ENCODE data around the gene OTOG. TPM values are rescaled to one million over a fixed set of nuclear protein-coding genes. Genes with fewer than 3 reads are reported as not detected.

OTOG gene
- total RNA-seq, 1 donor from 2014 or later, result not detected

GRCh38 chr11:17560281-17561110, 13.4 kb downstream of the OTOG start:
- Mint-ChIP-seq H3K4me3 (ENCODE audit: low read depth) (no peak overlapping the region), H3K36me3 (ENCODE audit: low read depth) (no peaks in the 10 kb centered on the region), H3K4me1 (ENCODE audit: low read depth) (no peaks in the 10 kb centered on the region), H3K27me3 (ENCODE audit: low read depth) (peaks cover 7% of the 10 kb centered on the region), H3K27ac (no peak overlapping the region), H3K9me3 (no peaks in the 10 kb centered on the region)
- intact Hi-C loops (cut with micrococcal nuclease), result no loop called here
- no peak for DNase-seq (ENCODE audit: low spot score)

GRCh38 chr11:17561111-17561415, 14.0 kb downstream of the OTOG start:
- no peaks in the 10 kb centered on the region for H3K36me3 Mint-ChIP-seq (ENCODE audit: low read depth)
- no peak overlapping the region for H3K27ac Mint-ChIP-seq

GRCh38 chr11:17561526-17561925, 14.5 kb downstream of the OTOG start:
- DNase-seq (ENCODE audit: low spot score), result no peak
- intact Hi-C loops (cut with micrococcal nuclease), result no loop called here
- no peaks in the 10 kb centered on the region for H3K36me3 Mint-ChIP-seq (ENCODE audit: low read depth)
- H3K27me3 Mint-ChIP-seq (ENCODE audit: low read depth), result peaks cover 8% of the 10 kb centered on the region
- no peaks in the 10 kb centered on the region for H3K4me1 Mint-ChIP-seq (ENCODE audit: low read depth)
- H3K27ac Mint-ChIP-seq, result no peak overlapping the region
- H3K9me3 Mint-ChIP-seq, result no peaks in the 10 kb centered on the region
- no peak overlapping the region for H3K4me3 Mint-ChIP-seq (ENCODE audit: low read depth)

More at GRCh38 chr11:17561111-17561415, 14.0 kb downstream of the OTOG start:
- no peak overlapping the region for H3K4me3 Mint-ChIP-seq (ENCODE audit: low read depth)
- no peaks in the 10 kb centered on the region for H3K4me1 Mint-ChIP-seq (ENCODE audit: low read depth)
- H3K27me3 Mint-ChIP-seq (ENCODE audit: low read depth), result peaks cover 7% of the 10 kb centered on the region
- intact Hi-C loops (cut with micrococcal nuclease), result no loop called here
- H3K9me3 Mint-ChIP-seq, result no peaks in the 10 kb centered on the region
- no peak for DNase-seq (ENCODE audit: low spot score)

GRCh38 chr11:17563231-17563646, 16.2 kb downstream of the OTOG start:
- DNase-seq (ENCODE audit: low spot score), result no peak
- no peaks in the 10 kb centered on the region for H3K9me3 Mint-ChIP-seq
- intact Hi-C loops (cut with micrococcal nuclease), result no loop called here
- no peak overlapping the region for H3K27ac Mint-ChIP-seq
- H3K4me3 Mint-ChIP-seq (ENCODE audit: low read depth), result no peak overlapping the region
- peaks cover 3% of the 10 kb centered on the region for H3K4me1 Mint-ChIP-seq (ENCODE audit: low read depth)
- H3K36me3 Mint-ChIP-seq (ENCODE audit: low read depth), result no peaks in the 10 kb centered on the region
- H3K27me3 Mint-ChIP-seq (ENCODE audit: low read depth), result peaks cover 11% of the 10 kb centered on the region

GRCh38 chr11:17563961-17564686, 17.1 kb downstream of the OTOG start:
- intact Hi-C loops (cut with micrococcal nuclease), result no loop called here
- Mint-ChIP-seq H3K27ac (no peak overlapping the region), H3K27me3 (ENCODE audit: low read depth) (peaks cover 11% of the 10 kb centered on the region), H3K36me3 (ENCODE audit: low read depth) (no peaks in the 10 kb centered on the region), H3K9me3 (no peaks in the 10 kb centered on the region), H3K4me1 (ENCODE audit: low read depth) (peaks cover 7% of the 10 kb centered on the region), H3K4me3 (ENCODE audit: low read depth) (no peak overlapping the region)
- no peak for DNase-seq (ENCODE audit: low spot score)

GRCh38 chr11:17564687-17565042, 17.6 kb downstream of the OTOG start:
- no peak overlapping the region for H3K27ac Mint-ChIP-seq
- no peak for DNase-seq (ENCODE audit: low spot score)
- no peaks in the 10 kb centered on the region for H3K9me3 Mint-ChIP-seq
- H3K4me3 Mint-ChIP-seq (ENCODE audit: low read depth), result no peak overlapping the region
- peaks cover 11% of the 10 kb centered on the region for H3K27me3 Mint-ChIP-seq (ENCODE audit: low read depth)
- no peaks in the 10 kb centered on the region for H3K36me3 Mint-ChIP-seq (ENCODE audit: low read depth)
- H3K4me1 Mint-ChIP-seq (ENCODE audit: low read depth), result peaks cover 7% of the 10 kb centered on the region
- intact Hi-C loops (cut with micrococcal nuclease), result no loop called here

GRCh38 chr11:17568944-17569343, 21.9 kb downstream of the OTOG start:
- Mint-ChIP-seq H3K4me3 (ENCODE audit: low read depth) (no peak overlapping the region), H3K4me1 (ENCODE audit: low read depth) (peaks cover 9% of the 10 kb centered on the region), H3K27me3 (ENCODE audit: low read depth) (peaks cover 7% of the 10 kb centered on the region), H3K9me3 (no peaks in the 10 kb centered on the region), H3K36me3 (ENCODE audit: low read depth) (no peaks in the 10 kb centered on the region), H3K27ac (no peak overlapping the region)
- intact Hi-C loops (cut with micrococcal nuclease), result no loop called here
- no peak for DNase-seq (ENCODE audit: low spot score)

- Mint-ChIP-seq H3K9me3 (no peaks in the 10 kb centered on the region), H3K4me3 (ENCODE audit: low read depth) (no peak overlapping the region), H3K4me1 (ENCODE audit: low read depth) (peaks cover 9% of the 10 kb centered on the region), H3K27ac (no peak overlapping the region), H3K36me3 (ENCODE audit: low read depth) (no peaks in the 10 kb centered on the region), H3K27me3 (ENCODE audit: low read depth) (peaks cover 7% of the 10 kb centered on the region)
- no peak for DNase-seq (ENCODE audit: low spot score)
- intact Hi-C loops (cut with micrococcal nuclease), result no loop called here
Measured at GRCh38 chr11:17570034-17570433, 23.0 kb downstream of the OTOG start.

- H3K4me3 Mint-ChIP-seq (ENCODE audit: low read depth), result no peak overlapping the region
- H3K27ac Mint-ChIP-seq, result no peak overlapping the region
- H3K9me3 Mint-ChIP-seq, result no peaks in the 10 kb centered on the region
- no peaks in the 10 kb centered on the region for H3K36me3 Mint-ChIP-seq (ENCODE audit: low read depth)
- intact Hi-C loops (cut with micrococcal nuclease), result no loop called here
- H3K4me1 Mint-ChIP-seq (ENCODE audit: low read depth), result peaks cover 8% of the 10 kb centered on the region
- no peak for DNase-seq (ENCODE audit: low spot score)
- peaks cover 5% of the 10 kb centered on the region for H3K27me3 Mint-ChIP-seq (ENCODE audit: low read depth)
Measured at GRCh38 chr11:17571431-17572358, 24.6 kb downstream of the OTOG start.

- Mint-ChIP-seq H3K27me3 (ENCODE audit: low read depth) (peaks cover 3% of the 10 kb centered on the region), H3K27ac (no peak overlapping the region), H3K9me3 (no peaks in the 10 kb centered on the region), H3K4me3 (ENCODE audit: low read depth) (no peak overlapping the region), H3K36me3 (ENCODE audit: low read depth) (no peaks in the 10 kb centered on the region), H3K4me1 (ENCODE audit: low read depth) (peaks cover 6% of the 10 kb centered on the region)
- DNase-seq (ENCODE audit: low spot score), result no peak
- intact Hi-C loops (cut with micrococcal nuclease), result no loop called here
Measured at GRCh38 chr11:17572359-17572690, 25.3 kb downstream of the OTOG start.

GRCh38 chr11:17572791-17573460, 25.9 kb downstream of the OTOG start:
- intact Hi-C loops (cut with micrococcal nuclease), result no loop called here
- DNase-seq (ENCODE audit: low spot score), result no peak
- H3K4me3 Mint-ChIP-seq (ENCODE audit: low read depth), result no peak overlapping the region
- no peaks in the 10 kb centered on the region for H3K36me3 Mint-ChIP-seq (ENCODE audit: low read depth)
- H3K9me3 Mint-ChIP-seq, result no peaks in the 10 kb centered on the region
- peaks cover 6% of the 10 kb centered on the region for H3K4me1 Mint-ChIP-seq (ENCODE audit: low read depth)
- H3K27me3 Mint-ChIP-seq (ENCODE audit: low read depth), result peaks cover 3% of the 10 kb centered on the region
- no peak overlapping the region for H3K27ac Mint-ChIP-seq

GRCh38 chr11:17573526-17573925, 26.5 kb downstream of the OTOG start:
- Mint-ChIP-seq H3K27ac (no peak overlapping the region), H3K4me1 (ENCODE audit: low read depth) (peaks cover 4% of the 10 kb centered on the region), H3K27me3 (ENCODE audit: low read depth) (peaks cover 3% of the 10 kb centered on the region), H3K9me3 (no peaks in the 10 kb centered on the region), H3K4me3 (ENCODE audit: low read depth) (no peak overlapping the region), H3K36me3 (ENCODE audit: low read depth) (no peaks in the 10 kb centered on the region)
- DNase-seq (ENCODE audit: low spot score), result no peak
- intact Hi-C loops (cut with micrococcal nuclease), result no loop called here
